ENCODE measurements around the gene NDUFA3.

The NDUFA3 gene

DNA sequence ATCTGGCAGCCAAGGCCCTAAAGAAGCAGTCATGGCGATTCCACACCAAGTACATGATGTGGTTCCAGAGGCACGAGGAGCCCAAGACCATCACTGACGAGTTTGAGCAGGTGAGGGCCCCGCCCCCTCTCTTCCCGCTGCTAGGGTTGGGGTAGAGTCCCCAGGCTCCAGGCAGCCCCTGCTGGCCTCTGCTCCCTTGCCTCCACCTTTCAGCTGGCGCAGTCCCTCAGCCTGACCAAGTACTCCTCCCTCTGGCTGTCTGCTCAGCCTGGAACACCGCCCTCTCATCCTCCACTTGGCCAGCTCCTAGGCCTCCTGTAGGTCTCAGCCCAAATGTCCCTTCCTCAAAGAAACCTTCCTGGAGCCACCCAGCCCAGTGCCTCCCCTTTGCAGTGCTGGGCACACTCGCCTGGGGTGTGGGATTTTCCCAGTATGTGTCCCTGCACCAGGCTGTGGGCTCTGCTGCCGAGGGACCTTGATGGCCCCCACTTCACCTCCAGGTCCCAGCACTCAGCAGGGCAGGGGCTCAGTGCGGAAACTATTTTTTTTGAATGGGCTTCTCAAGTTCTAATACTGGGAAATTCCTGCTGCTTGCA, 51.2 kb downstream of the NDUFA3 start:
- Histone ChIP-seq H3K4me2 (ENCODE audit: low read depth, low read length) (no peak overlapping the region), H2AFZ (ENCODE audit: low read length) (no peak overlapping the region), H3K9ac (ENCODE audit: low read length) (no peak overlapping the region), H3K36me3 (replicated peaks; ENCODE audit: insufficient read depth, low read length) (peaks cover 8% of the 10 kb centered on the region), H3K4me1 (ENCODE audit: low read length) (peaks cover 7% of the 10 kb centered on the region; the same call in 1 of the 2 replicates), H3K9me3 (replicated peaks; ENCODE audit: insufficient read depth, low read length) (no peaks in the 10 kb centered on the region), H3K4me3 (ENCODE audit: low read length) (no peak overlapping the region), H3K27ac (ENCODE audit: low read length) (no peak overlapping the region), H3K9me2 (replicated peaks; ENCODE audit: insufficient read depth, low read length) (no peaks in the 10 kb centered on the region), H3F3A (ENCODE audit: insufficient read depth, low read length) (peaks cover 21% of the 10 kb centered on the region), H4K20me1 (ENCODE audit: insufficient read depth, low read length) (no peaks in the 10 kb centered on the region), H3K79me2 (ENCODE audit: low read length) (peaks cover 21% of the 10 kb centered on the region), H3K27me3 (replicated peaks; ENCODE audit: insufficient read depth, low read length) (no peaks in the 10 kb centered on the region)
- TF ChIP-seq EZH2 (optimal IDR thresholded peaks at IDR 0.05; ENCODE audit: low read depth, low read length) (no peak), EZH2phosphoT487 (IDR thresholded peaks at IDR 0.05; ENCODE audit: low read length) (no peak)
- TF ChIP-seq, protein P1, sequence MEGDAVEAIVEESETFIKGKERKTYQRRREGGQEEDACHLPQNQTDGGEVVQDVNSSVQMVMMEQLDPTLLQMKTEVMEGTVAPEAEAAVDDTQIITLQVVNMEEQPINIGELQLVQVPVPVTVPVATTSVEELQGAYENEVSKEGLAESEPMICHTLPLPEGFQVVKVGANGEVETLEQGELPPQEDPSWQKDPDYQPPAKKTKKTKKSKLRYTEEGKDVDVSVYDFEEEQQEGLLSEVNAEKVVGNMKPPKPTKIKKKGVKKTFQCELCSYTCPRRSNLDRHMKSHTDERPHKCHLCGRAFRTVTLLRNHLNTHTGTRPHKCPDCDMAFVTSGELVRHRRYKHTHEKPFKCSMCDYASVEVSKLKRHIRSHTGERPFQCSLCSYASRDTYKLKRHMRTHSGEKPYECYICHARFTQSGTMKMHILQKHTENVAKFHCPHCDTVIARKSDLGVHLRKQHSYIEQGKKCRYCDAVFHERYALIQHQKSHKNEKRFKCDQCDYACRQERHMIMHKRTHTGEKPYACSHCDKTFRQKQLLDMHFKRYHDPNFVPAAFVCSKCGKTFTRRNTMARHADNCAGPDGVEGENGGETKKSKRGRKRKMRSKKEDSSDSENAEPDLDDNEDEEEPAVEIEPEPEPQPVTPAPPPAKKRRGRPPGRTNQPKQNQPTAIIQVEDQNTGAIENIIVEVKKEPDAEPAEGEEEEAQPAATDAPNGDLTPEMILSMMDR (IDR thresholded peaks at IDR 0.05; ENCODE audit: low read length): no peak
- DNase-seq: no peak

- DNase-seq: no peak
- peaks cover 25% of the 10 kb centered on the region for H3K79me2 ChIP-seq (ENCODE audit: low read length)
- peaks cover 7% of the 10 kb centered on the region; the same call in 1 of the 2 replicates for H3K4me1 ChIP-seq (ENCODE audit: low read length)
- no peak overlapping the region for H3K4me3 ChIP-seq (ENCODE audit: low read length)
- H3K9me2 ChIP-seq (replicated peaks; ENCODE audit: insufficient read depth, low read length): no peaks in the 10 kb centered on the region
- H3K9ac ChIP-seq (ENCODE audit: low read length): no peak overlapping the region
- TF ChIP-seq, protein P1 (IDR thresholded peaks at IDR 0.05; ENCODE audit: low read length): no peak
- TF ChIP-seq EZH2phosphoT487 (IDR thresholded peaks at IDR 0.05; ENCODE audit: low read length) (no peak), EZH2 (optimal IDR thresholded peaks at IDR 0.05; ENCODE audit: low read depth, low read length) (no peak)
- H3F3A ChIP-seq (ENCODE audit: insufficient read depth, low read length): peaks cover 25% of the 10 kb centered on the region
- H4K20me1 ChIP-seq (ENCODE audit: insufficient read depth, low read length): no peaks in the 10 kb centered on the region
- no peaks in the 10 kb centered on the region for H3K27me3 ChIP-seq (replicated peaks; ENCODE audit: insufficient read depth, low read length)
- H3K9me3 ChIP-seq (replicated peaks; ENCODE audit: insufficient read depth, low read length): no peaks in the 10 kb centered on the region
- H2AFZ ChIP-seq (ENCODE audit: low read length): no peak overlapping the region
- peaks cover 8% of the 10 kb centered on the region for H3K36me3 ChIP-seq (replicated peaks; ENCODE audit: insufficient read depth, low read length)
- H3K4me2 ChIP-seq (ENCODE audit: low read depth, low read length): no peak overlapping the region
- no peak overlapping the region for H3K27ac ChIP-seq (ENCODE audit: low read length)
Observed at GRCh38 chr19:54154603-54155345, 52.1 kb downstream of the NDUFA3 start.

- peaks cover 10% of the 10 kb centered on the region; the same call in 1 of the 2 replicates for H3K4me1 ChIP-seq (ENCODE audit: low read length)
- H2AFZ ChIP-seq (ENCODE audit: low read length): no peak overlapping the region
- H4K20me1 ChIP-seq (ENCODE audit: insufficient read depth, low read length): no peaks in the 10 kb centered on the region
- H3F3A ChIP-seq (ENCODE audit: insufficient read depth, low read length): peaks cover 25% of the 10 kb centered on the region
- no peak overlapping the region for H3K4me2 ChIP-seq (ENCODE audit: low read depth, low read length)
- H3K27me3 ChIP-seq (replicated peaks; ENCODE audit: insufficient read depth, low read length): no peaks in the 10 kb centered on the region
- H3K79me2 ChIP-seq (ENCODE audit: low read length): peaks cover 27% of the 10 kb centered on the region
- no peaks in the 10 kb centered on the region for H3K9me2 ChIP-seq (replicated peaks; ENCODE audit: insufficient read depth, low read length)
- H3K9ac ChIP-seq (ENCODE audit: low read length): no peak overlapping the region
- H3K4me3 ChIP-seq (ENCODE audit: low read length): no peak overlapping the region
- H3K9me3 ChIP-seq (replicated peaks; ENCODE audit: insufficient read depth, low read length): no peaks in the 10 kb centered on the region
- DNase-seq: no peak
- no peak overlapping the region for H3K27ac ChIP-seq (ENCODE audit: low read length)
- TF ChIP-seq EZH2 (optimal IDR thresholded peaks at IDR 0.05; ENCODE audit: low read depth, low read length) (no peak), EZH2phosphoT487 (IDR thresholded peaks at IDR 0.05; ENCODE audit: low read length) (no peak)
- TF ChIP-seq, protein P1 (IDR thresholded peaks at IDR 0.05; ENCODE audit: low read length): no peak
- peaks cover 8% of the 10 kb centered on the region; the same call in 1 of the 2 replicates for H3K36me3 ChIP-seq (replicated peaks; ENCODE audit: insufficient read depth, low read length)
Observed at GRCh38 chr19:54155694-54156093, 53.0 kb downstream of the NDUFA3 start.

Data from MM.1S (cell line).